NCI-H1105 (cell line): ENCODE results near the gene NEK10.
"Not testable (repeated sequence)": the region's sequence is repeated elsewhere in the genome, so short reads cannot be mapped to it uniquely, and the experiment has no call there.

Experiments
- DNase-seq: peaks from one replicate; lab custom pipeline; 2025; lab: John Stamatoyannopoulos, UW

NEK10 gene

GRCh38 chr3:27368831-27369607 lies at the start of gene NEK10:
NEK10 (minus strand) TSS chr3:27369383; CDS start chr3:27352882, 16,501 bp downstream.
- peak; percentile 83 for DNase-seq

GRCh38 chr3:27415202-27415601 lies 46.0 kb upstream of the NEK10 start:
- DNase-seq: no peak

- DNase-seq: no peak
Observed at GRCh38 chr3:27392950-27393679, 23.9 kb upstream of the NEK10 start.

- DNase-seq: not testable (repeated sequence)
Observed at GRCh38 chr3:27392414-27392813, 23.2 kb upstream of the NEK10 start.

GRCh38 chr3:27391796-27392195 lies 22.6 kb upstream of the NEK10 start:
- DNase-seq: no peak

GRCh38 chr3:27387625-27388024 lies 18.4 kb upstream of the NEK10 start:
- DNase-seq: no peak

GRCh38 chr3:27385504-27385903 lies 16.3 kb upstream of the NEK10 start:
- DNase-seq: no peak

GRCh38 chr3:27384191-27384590 lies 15.0 kb upstream of the NEK10 start:
- DNase-seq: no peak

- DNase-seq: no peak
Observed at GRCh38 chr3:27380433-27381357, 11.5 kb upstream of the NEK10 start.

GRCh38 chr3:27378331-27378730 lies 9.1 kb upstream of the NEK10 start:
- no peak for DNase-seq

- no peak for DNase-seq
Observed at GRCh38 chr3:27376109-27376772, 7.1 kb upstream of the NEK10 start.

GRCh38 chr3:27366062-27366591 lies 3.1 kb downstream of the NEK10 start:
- DNase-seq: no peak

GRCh38 chr3:27360113-27361078 lies 8.8 kb downstream of the NEK10 start:
- DNase-seq: peak; percentile 46

- peak; percentile 23 for DNase-seq
Observed at GRCh38 chr3:27358372-27358771, 10.8 kb downstream of the NEK10 start.

- DNase-seq: peak; percentile 16
Observed at GRCh38 chr3:27357665-27358258, 11.4 kb downstream of the NEK10 start.

GRCh38 chr3:27356976-27357375 lies 12.2 kb downstream of the NEK10 start:
- no peak for DNase-seq

GRCh38 chr3:27354588-27355203 lies 14.5 kb downstream of the NEK10 start:
- no peak for DNase-seq

GRCh38 chr3:27354161-27354560 lies 15.0 kb downstream of the NEK10 start:
- no peak for DNase-seq

- no peak for DNase-seq
Observed at GRCh38 chr3:27353221-27353620, 16.0 kb downstream of the NEK10 start.
